Sciatic nerve (tissue), 2 donors: ENCODE data around the gene ZFR2. TPM values are rescaled to one million over a fixed set of nuclear protein-coding genes. Genes with fewer than 3 reads are reported as not detected.

Source experiments
- ATAC-seq: fragments of 200-7000 bp; cut with Tn5 transposase; one replicate; pipeline ENCODE4 v1.9.1; 2020; ENCODE audit warnings: mild to moderate bottlenecking, moderate library complexity
- DNase-seq: peaks from one replicate; pipeline ENCODE4 v3.0.0-alpha.2; 2020; ENCODE audit warnings: low spot score
- intact Hi-C: fragments of 100-400 bp; cut with DNase I; formaldehyde crosslinking; loops from one replicate; pipeline ENCODE4 v1.14.2; 2022
- total RNA-seq: library from RNA; stranded (reverse); fragmentation: NEBNext Ultra II Directional; extraction: Animal tissue kit (Norgen Biotek cat#: 25700); gene quantifications from one replicate; pipeline ENCODE4 v1.2.1, GENCODE V29; 2021
- donor health status: DM: no; HTN: no; CAD: no.
- donor health status: DM: no; HTN: no; CAD: no.

The ZFR2 gene
- total RNA-seq, 1 donor from 2014 or later = 0.31 TPM

DNA sequence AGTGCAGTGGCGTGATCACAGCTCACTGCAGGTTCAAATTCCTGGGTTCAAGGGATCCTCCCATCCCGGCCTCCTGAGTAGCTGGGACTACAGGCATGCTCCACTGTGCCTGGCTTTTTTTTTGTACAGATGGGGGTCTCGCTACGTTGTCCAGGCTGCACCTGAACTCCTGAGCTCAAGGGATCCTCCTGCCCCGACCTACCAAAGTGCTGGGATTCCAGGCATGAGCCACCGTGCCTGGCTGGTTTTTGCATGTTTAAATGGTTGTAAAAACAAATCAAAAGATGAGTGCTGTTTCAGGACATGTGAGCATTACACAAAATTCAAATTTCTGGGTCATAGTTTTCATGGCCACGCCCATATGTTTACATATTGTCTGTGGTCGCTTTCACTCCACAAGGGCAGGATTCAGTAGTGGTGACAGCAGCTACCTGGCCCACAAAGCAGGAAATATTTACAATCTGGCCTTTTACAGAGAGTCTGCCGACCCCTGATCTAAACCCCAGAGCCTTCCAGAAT lies 88.0 kb downstream of the ZFR2 start:
- ATAC-seq (no peak), DNase-seq (no peak)
- intact Hi-C loops = no loop called here

- no peak for DNase-seq
- ATAC-seq = no peak
- intact Hi-C loops = no loop called here
Measured at GRCh38 chr19:3778899-3779723, 89.7 kb downstream of the ZFR2 start.

DNA sequence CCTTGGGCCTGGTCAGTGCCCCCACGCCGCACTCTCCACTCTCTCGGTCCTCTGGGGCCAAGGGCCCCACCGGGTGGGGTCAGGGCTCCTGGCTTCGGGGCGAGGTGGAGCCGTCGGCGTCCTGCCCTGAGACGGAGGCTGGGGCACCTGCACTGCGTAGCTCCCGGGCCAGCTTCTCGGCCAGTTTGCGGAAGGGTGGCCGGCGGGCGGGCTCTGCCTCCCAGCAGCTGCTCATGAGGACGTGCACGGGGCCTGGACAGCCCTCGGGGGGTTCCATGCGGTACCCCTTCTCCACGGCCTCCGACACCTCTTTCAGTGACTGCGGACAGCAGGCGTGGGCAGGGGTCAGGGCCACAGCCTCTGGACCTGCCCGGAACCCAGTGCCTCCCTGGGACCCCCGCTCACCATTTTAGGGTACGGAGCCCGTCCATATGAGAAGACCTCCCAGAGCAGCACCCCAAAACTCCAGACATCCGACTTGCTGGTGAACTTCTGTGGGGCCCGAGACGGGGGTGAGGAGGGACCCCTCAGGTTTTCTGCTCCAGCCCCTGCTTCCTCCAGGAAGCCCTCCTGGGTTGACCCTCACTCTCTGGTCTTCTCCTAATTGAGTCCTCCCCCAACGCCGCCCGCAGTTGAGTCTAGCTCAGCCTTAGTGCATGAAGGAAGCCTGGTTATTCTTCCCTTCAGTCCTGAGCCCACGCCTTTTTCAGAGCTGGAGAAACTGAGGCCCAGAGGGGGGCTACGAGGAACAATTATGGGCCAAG lies 90.6 kb downstream of the ZFR2 start:
- ATAC-seq (no peak), DNase-seq (no peak)
- intact Hi-C loops = no loop called here

DNA sequence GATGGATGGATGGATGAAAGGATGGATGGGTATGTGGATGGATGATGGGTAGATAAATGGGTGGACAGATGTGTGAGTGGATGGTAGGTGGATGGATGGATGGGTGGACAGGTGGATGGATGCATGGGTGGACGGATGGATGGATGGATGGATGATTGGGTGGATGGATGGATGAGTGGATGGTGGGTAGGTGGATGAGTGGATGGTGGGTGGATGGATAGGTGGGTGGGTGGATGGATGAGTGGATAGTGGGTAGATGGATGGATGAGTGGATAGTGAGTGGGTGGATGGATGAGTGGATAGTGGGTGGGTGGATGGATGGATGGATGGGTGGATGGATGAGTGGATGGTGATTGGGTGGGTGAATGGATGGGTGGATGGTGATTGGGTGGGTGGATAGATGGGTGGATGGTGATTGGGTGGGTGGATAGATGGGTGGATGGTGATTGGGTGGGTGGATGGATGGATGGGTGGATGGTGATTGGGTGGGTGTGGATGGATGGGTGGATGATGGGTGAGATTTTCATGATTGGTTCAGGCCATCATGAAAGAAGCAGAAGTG lies 92.3 kb downstream of the ZFR2 start:
- ATAC-seq (no peak), DNase-seq (no peak)
- intact Hi-C loops = no loop called here

- intact Hi-C loops = no loop called here
- DNase-seq = no peak
- ATAC-seq = no peak
Measured at GRCh38 chr19:3775831-3776230, 93.0 kb downstream of the ZFR2 start.

GRCh38 chr19:3775374-3775711 lies 93.5 kb downstream of the ZFR2 start:
- no peak for ATAC-seq
- intact Hi-C loops = no loop called here
- DNase-seq = no peak

DNA sequence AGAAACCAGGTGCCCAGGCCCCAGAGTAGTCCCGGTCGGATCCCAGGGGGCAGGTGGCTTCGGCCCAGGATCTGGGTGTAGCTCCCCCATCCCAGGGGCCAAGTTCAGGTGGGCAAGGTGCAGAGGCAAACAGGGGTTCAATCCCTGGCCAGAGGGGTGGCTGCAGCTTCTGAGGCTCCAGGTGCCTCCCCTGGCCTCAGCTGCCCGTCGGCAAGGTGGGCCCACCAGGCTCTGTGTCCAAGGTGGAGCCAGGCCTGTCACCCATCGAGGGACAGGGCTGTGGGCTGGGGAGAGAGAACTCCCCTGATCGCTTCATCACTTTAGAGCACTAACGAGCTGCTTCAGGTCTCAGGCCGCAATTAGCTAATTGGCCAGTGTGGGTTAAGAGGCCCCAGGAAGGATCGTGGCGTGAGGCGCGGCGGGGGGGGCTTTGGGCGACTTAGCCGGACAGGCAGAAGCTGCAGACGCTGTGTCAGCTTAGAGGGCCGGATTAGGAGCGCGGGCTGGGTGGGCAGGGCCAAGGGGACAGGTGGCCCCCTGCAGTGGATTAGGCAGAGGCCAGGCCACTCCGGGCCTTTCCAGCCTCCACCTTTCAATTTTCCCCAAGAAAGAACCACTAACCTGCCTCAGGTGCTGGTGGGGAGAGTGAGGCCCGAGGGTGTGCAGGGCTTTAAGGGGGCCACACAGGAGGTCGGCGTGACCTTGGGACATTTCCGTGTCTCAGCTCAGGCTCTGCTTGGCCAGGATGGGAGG lies 94.0 kb downstream of the ZFR2 start:
- ATAC-seq (no peak), DNase-seq (no peak)
- intact Hi-C loops = no loop called here

DNA sequence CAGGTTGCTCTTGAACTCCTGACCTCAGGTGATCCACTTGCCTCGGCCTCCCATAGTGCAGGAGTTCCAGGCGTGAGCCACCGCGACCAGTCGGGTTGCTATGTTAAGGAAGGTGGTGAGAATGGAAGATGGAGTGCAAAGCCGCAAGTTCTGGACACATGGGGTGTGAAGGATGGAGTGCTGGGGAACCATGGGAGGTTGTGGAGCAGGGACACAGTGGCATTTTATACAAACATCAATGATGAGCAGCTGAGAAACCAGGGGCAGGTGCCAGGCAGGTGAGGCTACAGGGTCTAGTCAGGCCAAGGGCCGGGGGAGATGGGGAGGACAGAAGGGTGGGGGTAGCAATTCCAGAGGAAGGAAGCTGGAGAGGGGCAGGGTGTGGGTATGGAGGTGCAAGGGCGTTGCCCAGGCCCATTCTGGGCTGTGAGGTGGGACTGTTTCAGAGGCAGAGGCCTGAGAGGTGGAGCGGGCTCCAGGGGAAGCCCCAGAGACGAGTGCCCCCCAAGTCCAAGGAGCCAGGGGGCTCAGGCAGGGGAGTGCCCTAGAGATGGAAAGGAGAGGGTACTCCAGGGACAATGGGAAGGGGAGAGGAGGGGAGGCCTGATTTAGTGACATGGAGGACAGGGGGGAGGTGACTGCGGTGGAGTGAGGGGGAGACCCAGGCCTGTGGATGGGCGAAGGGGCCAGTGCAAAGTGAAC lies 94.9 kb downstream of the ZFR2 start:
- ATAC-seq (no peak), DNase-seq (no peak)
- intact Hi-C loops = no loop called here

- DNase-seq (no peak), ATAC-seq (no peak)
- intact Hi-C loops = no loop called here
Measured at GRCh38 chr19:3771906-3772455, 96.9 kb downstream of the ZFR2 start, which contains the start of gene RAX2. Gene RAX2, minus strand, starts transcription at chr19:3772228. Its CDS starts 486 bp downstream, at chr19:3771742.

DNA sequence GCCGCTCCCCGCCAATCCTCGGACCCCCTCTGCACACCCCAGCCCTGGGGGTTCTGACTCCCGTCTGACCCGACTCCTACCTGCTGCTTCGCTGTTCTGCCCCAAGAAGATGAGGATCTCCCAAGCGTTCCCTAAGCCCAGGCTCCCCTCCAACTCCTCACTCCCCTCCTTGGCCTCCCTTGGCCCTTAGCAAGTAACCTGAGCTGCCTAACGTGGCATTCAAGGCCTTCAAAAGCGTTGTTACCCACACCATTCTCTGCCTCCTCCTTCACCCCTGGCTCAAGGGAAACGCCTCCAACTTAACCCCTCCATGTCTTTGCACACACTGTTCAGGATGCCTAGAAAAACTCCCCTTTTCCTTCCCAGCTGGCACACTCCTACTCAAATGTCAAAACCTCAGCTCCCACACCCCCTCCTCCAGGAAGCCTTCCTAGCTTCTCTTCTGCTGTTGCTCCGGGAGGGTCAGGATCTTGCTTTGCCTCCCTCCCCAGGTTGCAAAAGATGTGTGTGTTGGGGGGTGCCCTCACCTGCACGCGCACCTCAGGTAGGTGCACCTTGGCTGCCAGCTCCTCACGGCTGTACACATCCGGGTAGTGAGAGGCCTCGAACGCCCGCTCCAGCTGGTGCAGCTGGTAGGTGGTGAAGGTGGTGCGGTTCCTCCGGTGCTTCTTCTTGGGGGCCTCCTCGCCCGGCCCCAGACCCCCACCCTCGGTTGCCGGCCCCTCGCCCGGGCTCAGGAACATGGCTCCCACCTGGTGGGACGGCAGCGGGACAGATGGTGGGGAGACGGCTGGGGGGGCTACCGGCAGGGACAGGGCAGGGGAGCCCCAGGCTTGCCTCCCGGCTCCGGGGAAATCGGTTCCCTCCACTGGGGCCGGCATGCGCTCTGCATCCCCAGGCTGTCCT lies 97.6 kb downstream of the ZFR2 start:
- DNase-seq = no peak
- intact Hi-C loops = no loop called here
- no peak for ATAC-seq

- intact Hi-C loops = no loop called here
- ATAC-seq (peak; percentile 14), DNase-seq (no peak)
Measured at GRCh38 chr19:3770136-3770999, 98.5 kb downstream of the ZFR2 start.

GRCh38 chr19:3769494-3769893 lies 99.3 kb downstream of the ZFR2 start:
- no peak for DNase-seq
- intact Hi-C loops = no loop called here
- no peak for ATAC-seq

- ATAC-seq (no peak), DNase-seq (no peak)
- intact Hi-C loops = no loop called here
Measured at GRCh38 chr19:3768748-3769099, 100.1 kb downstream of the ZFR2 start.

DNA sequence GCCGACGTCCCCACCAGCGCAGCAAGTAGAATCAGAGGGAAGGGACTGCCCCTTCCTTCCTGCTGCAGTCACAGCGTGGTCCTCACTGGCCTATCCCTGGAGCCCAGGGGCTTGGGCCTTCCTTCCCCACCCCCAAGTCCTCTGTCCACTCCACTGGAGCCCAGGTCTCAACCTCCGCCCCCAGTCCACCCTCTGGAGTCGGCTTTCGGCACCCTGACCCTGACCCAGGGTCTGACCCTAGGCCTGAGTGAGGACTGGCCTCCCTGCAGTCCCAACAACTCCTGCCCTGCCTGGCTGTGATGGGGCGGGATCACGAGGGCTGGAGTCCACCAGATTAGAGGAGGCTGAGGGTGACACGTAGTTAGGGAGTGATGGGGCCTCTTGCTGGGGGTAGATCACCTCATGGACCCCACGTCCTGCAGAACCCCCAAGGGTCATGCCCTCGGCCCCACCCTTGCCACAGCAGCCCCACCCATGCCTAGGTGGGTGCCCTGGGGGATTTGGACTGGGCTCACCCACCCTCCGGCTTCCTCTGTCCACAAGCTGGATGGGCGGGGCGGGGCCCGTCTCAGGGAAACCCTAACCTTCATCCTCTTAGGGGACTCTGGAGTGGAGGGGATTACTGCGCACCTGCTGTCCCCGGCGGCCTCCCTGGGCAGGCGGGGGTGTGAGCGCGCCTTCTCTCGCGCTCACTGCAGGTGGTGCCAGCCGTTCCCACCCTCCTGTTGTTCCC lies 100.7 kb downstream of the ZFR2 start:
- intact Hi-C loops = no loop called here
- ATAC-seq (no peak), DNase-seq (no peak)

- intact Hi-C loops = no loop called here
- no peak for ATAC-seq
- no peak for DNase-seq
Measured at GRCh38 chr19:3767050-3767449, 101.8 kb downstream of the ZFR2 start.

- DNase-seq = no peak
- ATAC-seq = no peak
- intact Hi-C loops = no loop called here
Measured at GRCh38 chr19:3766520-3766919, 102.3 kb downstream of the ZFR2 start.
